ENCODE results near the gene DDN. TPM values are rescaled to one million over a fixed set of nuclear protein-coding genes. Genes with fewer than 3 reads are reported as not detected.
A peak's percentile ranks its signal among the peaks of the same experiment; 100 is the strongest.

The DDN gene
- total RNA-seq, 1 donor from 2014 or later = 0.44 TPM

GRCh38 chr12:48996794-48997718 is 2.1 kb downstream of the DDN start:
- DNase-seq = peak; percentile 59
- Mint-ChIP-seq H3K27me3 (peaks cover 26% of the 10 kb centered on the region), H3K4me1 (peaks cover 43% of the 10 kb centered on the region), H3K36me3 (ENCODE audit: low read depth) (peaks cover 10% of the 10 kb centered on the region), H3K27ac (no peak overlapping the region), H3K4me3 (peak overlapping the region; percentile 77), H3K9me3 (no peaks in the 10 kb centered on the region)
- intact Hi-C loops (cut with micrococcal nuclease) = loop anchor here (1.0 to 10.0 kb wide), 5 partner anchors 21 to 348 kb away; partner anchors contain the start of genes DNAJC22 and PRKAG1
- ATAC-seq (ENCODE audit: low read depth) = peak; percentile 53
- ChIA-PET POLR2A (interaction anchor here (0.6 to 4.0 kb wide), 7 partner anchors 18 to 238 kb away, joined by 3 to 24 read pairs (median 9); partner anchors contain the start of genes ARF3, PRKAG1, TUBA1B and WNT1), CTCF (interaction anchor here (0.6 to 4.5 kb wide), 24 partner anchors 9 to 292 kb away, joined by 3 to 26 read pairs (median 5); partner anchors contain the start of genes ARF3, DHH, FKBP11 and PRKAG1)
- TF ChIP-seq, protein P1, sequence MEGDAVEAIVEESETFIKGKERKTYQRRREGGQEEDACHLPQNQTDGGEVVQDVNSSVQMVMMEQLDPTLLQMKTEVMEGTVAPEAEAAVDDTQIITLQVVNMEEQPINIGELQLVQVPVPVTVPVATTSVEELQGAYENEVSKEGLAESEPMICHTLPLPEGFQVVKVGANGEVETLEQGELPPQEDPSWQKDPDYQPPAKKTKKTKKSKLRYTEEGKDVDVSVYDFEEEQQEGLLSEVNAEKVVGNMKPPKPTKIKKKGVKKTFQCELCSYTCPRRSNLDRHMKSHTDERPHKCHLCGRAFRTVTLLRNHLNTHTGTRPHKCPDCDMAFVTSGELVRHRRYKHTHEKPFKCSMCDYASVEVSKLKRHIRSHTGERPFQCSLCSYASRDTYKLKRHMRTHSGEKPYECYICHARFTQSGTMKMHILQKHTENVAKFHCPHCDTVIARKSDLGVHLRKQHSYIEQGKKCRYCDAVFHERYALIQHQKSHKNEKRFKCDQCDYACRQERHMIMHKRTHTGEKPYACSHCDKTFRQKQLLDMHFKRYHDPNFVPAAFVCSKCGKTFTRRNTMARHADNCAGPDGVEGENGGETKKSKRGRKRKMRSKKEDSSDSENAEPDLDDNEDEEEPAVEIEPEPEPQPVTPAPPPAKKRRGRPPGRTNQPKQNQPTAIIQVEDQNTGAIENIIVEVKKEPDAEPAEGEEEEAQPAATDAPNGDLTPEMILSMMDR (IDR thresholded peaks at IDR 0.05) = no peak

GRCh38 chr12:48995086-48995879 is 3.9 kb downstream of the DDN start:
- ATAC-seq (ENCODE audit: low read depth) (peak; percentile 23), DNase-seq (no peak)
- H3K4me1 Mint-ChIP-seq = peaks cover 38% of the 10 kb centered on the region
- peaks cover 28% of the 10 kb centered on the region for H3K27me3 Mint-ChIP-seq
- POLR2A ChIA-PET = interaction anchor here (1.0 to 4.0 kb wide), 2 partner anchors 16 to 25 kb away, joined by 5 to 24 read pairs; partner anchors contain the start of gene WNT1
- peak overlapping the region; percentile 67 for H3K4me3 Mint-ChIP-seq
- no peaks in the 10 kb centered on the region for H3K9me3 Mint-ChIP-seq
- CTCF ChIA-PET = interaction anchor here (0.6 to 4.5 kb wide), 9 partner anchors 8 to 201 kb away, joined by 3 to 26 read pairs (median 4); partner anchors contain the start of genes DDX23 and FKBP11
- TF ChIP-seq, protein P1 (IDR thresholded peaks at IDR 0.05) = no peak
- intact Hi-C loops (cut with micrococcal nuclease) = loop anchor here (1.0 to 10.0 kb wide), 4 partner anchors 15 to 350 kb away; partner anchors contain the start of gene DNAJC22
- no peak overlapping the region for H3K27ac Mint-ChIP-seq
- no peaks in the 10 kb centered on the region for H3K36me3 Mint-ChIP-seq (ENCODE audit: low read depth)

- Mint-ChIP-seq H3K27me3 (peaks cover 26% of the 10 kb centered on the region), H3K9me3 (no peaks in the 10 kb centered on the region), H3K4me3 (no peak overlapping the region), H3K27ac (no peak overlapping the region), H3K36me3 (ENCODE audit: low read depth) (no peaks in the 10 kb centered on the region), H3K4me1 (peaks cover 30% of the 10 kb centered on the region)
- DNase-seq (no peak), ATAC-seq (ENCODE audit: low read depth) (no peak)
- intact Hi-C loops (cut with micrococcal nuclease) = loop anchor here (1.0 to 10.0 kb wide), 4 partner anchors 14 to 350 kb away; partner anchors contain the start of gene DNAJC22
- ChIA-PET POLR2A (no interaction called here), CTCF (interaction anchor here (0.9 to 4.5 kb wide), 5 partner anchors 9 to 142 kb away, joined by 3 to 26 read pairs (median 4); partner anchors contain the start of genes DDX23 and FKBP11)
- TF ChIP-seq, protein P1 (IDR thresholded peaks at IDR 0.05) = no peak
Measured at GRCh38 chr12:48994224-48995085, 4.7 kb downstream of the DDN start.

DNA sequence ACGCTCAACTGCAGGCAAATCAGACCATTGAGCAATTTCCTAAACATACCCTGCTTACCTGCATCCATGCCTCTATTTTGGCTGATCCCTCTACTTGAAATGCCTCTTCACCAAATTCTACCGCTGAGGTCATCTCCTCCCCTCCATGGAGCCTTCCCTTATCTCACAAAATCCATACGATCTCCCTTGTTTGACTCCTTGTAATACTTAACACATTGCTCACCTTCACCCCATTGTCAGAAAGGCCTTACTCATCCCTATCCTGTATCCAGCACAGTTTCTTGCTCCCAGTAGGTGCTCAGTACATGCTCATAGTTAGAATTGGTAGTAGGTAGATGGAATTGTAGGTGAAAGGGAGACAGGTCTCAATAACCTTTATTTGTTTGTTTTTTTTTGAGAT is 5.4 kb downstream of the DDN start:
- TF ChIP-seq, protein P1 (IDR thresholded peaks at IDR 0.05) = no peak
- Mint-ChIP-seq H3K36me3 (ENCODE audit: low read depth) (no peaks in the 10 kb centered on the region), H3K27ac (no peak overlapping the region), H3K4me3 (no peak overlapping the region), H3K9me3 (no peaks in the 10 kb centered on the region), H3K4me1 (peaks cover 24% of the 10 kb centered on the region), H3K27me3 (peaks cover 30% of the 10 kb centered on the region)
- POLR2A ChIA-PET = interaction anchor here (0.7 to 0.8 kb wide), 2 partner anchors 14 to 137 kb away, joined by 3 to 7 read pairs; no protein-coding TSS in a partner anchor
- ATAC-seq (ENCODE audit: low read depth) (no peak), DNase-seq (no peak)
- CTCF ChIA-PET = interaction anchor here (1.0 to 2.3 kb wide), 3 partner anchors 10 to 71 kb away, joined by 3 to 11 read pairs (median 4); no protein-coding TSS in a partner anchor
- intact Hi-C loops (cut with micrococcal nuclease) = loop anchor here (10.0 kb wide), 1 partner anchor 351 kb away; the partner anchor contains the start of gene DNAJC22

Data from activated B cell treated with CpG ODN at 0.5 μM for 24 hours (primary cell).